ENCODE data around the gene PRDM16. TPM values are rescaled to one million over a fixed set of nuclear protein-coding genes. Genes with fewer than 3 reads are reported as not detected.

The PRDM16 gene
- polyA plus RNA-seq, 1 donor (not counting 4 experiments of a cell fraction or from before 2014, with no cell fraction given): 0.05 TPM

DNA sequence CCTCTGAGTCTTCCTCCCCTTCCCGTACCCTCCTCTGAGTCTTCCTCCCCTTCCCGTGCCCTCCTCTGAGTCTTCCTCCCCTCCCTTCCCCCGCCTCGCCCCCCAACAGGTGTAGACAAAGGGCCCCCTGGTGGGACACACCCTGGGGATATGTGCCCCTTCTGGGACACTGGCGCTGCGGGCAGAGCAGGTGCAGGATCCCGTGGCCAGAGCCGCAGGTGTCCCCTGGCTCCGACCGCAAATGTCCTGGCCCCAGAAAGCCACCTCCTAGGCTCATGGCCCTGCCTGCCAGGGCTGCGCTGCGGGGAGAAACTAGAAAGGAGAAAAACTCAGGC lies 334.0 kb downstream of the PRDM16 start:
- H3K9ac ChIP-seq (ENCODE audit: control insufficient read depth, extremely low read depth, insufficient read depth, low read length): no peak overlapping the region
- dilution Hi-C loops (cut with MboI; ENCODE audit: extremely low pct_ligation_motif_present, low sequenced_read_pairs): loop anchor here (25.0 kb wide), 1 partner anchor 991 kb away; the partner anchor contains the start of gene PEX10
- peaks cover 20% of the 10 kb centered on the region for H3K27me3 ChIP-seq (ENCODE audit: control insufficient read depth, extremely low read depth, insufficient read depth, low read length)
- no peaks in the 10 kb centered on the region for H3K9me1 ChIP-seq (ENCODE audit: control insufficient read depth, extremely low read depth, insufficient read depth, low read length)
- peaks cover 6% of the 10 kb centered on the region for H3K4me1 ChIP-seq (ENCODE audit: control insufficient read depth, extremely low read depth, insufficient read depth, low read length)
- no peaks in the 10 kb centered on the region for H3K9me3 ChIP-seq (ENCODE audit: control insufficient read depth, low read depth, low read length)
- no peak overlapping the region for H2AFZ ChIP-seq (ENCODE audit: control insufficient read depth, low read length)
- no peaks in the 10 kb centered on the region for H4K20me1 ChIP-seq (ENCODE audit: control insufficient read depth, extremely low read depth, insufficient read depth, low read length)
- H3K4me3 ChIP-seq (ENCODE audit: control insufficient read depth in 2 of 3, extremely low read depth in 1 of 3, insufficient read depth in 2 of 3, low read depth in 1 of 3, low read length in 3 of 3): no peak overlapping the region
- H3K79me2 ChIP-seq (ENCODE audit: control insufficient read depth, insufficient read depth, low read length): no peaks in the 10 kb centered on the region
- no peak overlapping the region for H3K4me2 ChIP-seq (ENCODE audit: control insufficient read depth, extremely low read depth, insufficient read depth, low read depth, low read length)
- TF ChIP-seq EZH2 (IDR thresholded peaks at IDR 0.05; ENCODE audit: low read length): no peak
- TF ChIP-seq, protein P1, sequence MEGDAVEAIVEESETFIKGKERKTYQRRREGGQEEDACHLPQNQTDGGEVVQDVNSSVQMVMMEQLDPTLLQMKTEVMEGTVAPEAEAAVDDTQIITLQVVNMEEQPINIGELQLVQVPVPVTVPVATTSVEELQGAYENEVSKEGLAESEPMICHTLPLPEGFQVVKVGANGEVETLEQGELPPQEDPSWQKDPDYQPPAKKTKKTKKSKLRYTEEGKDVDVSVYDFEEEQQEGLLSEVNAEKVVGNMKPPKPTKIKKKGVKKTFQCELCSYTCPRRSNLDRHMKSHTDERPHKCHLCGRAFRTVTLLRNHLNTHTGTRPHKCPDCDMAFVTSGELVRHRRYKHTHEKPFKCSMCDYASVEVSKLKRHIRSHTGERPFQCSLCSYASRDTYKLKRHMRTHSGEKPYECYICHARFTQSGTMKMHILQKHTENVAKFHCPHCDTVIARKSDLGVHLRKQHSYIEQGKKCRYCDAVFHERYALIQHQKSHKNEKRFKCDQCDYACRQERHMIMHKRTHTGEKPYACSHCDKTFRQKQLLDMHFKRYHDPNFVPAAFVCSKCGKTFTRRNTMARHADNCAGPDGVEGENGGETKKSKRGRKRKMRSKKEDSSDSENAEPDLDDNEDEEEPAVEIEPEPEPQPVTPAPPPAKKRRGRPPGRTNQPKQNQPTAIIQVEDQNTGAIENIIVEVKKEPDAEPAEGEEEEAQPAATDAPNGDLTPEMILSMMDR (optimal IDR thresholded peaks at IDR 0.05 in 1 of 3, IDR thresholded peaks at IDR 0.05 in 1 of 3, conservative IDR thresholded peaks at IDR 0.05 in 1 of 3; ENCODE audit: extremely low read depth in 1 of 3, insufficient read depth in 2 of 3, low read length in 3 of 3): no peak
- no peaks in the 10 kb centered on the region for H3K36me3 ChIP-seq (ENCODE audit: control insufficient read depth in 2 of 2, extremely low read depth in 1 of 2, insufficient read depth in 2 of 2, low read length in 2 of 2)
- no peak overlapping the region for H3K27ac ChIP-seq (ENCODE audit: control insufficient read depth, insufficient read depth, low read length)
- FAIRE-seq: no peak
- no peak for DNase-seq (ENCODE audit: low read depth, low spot score)

DNA sequence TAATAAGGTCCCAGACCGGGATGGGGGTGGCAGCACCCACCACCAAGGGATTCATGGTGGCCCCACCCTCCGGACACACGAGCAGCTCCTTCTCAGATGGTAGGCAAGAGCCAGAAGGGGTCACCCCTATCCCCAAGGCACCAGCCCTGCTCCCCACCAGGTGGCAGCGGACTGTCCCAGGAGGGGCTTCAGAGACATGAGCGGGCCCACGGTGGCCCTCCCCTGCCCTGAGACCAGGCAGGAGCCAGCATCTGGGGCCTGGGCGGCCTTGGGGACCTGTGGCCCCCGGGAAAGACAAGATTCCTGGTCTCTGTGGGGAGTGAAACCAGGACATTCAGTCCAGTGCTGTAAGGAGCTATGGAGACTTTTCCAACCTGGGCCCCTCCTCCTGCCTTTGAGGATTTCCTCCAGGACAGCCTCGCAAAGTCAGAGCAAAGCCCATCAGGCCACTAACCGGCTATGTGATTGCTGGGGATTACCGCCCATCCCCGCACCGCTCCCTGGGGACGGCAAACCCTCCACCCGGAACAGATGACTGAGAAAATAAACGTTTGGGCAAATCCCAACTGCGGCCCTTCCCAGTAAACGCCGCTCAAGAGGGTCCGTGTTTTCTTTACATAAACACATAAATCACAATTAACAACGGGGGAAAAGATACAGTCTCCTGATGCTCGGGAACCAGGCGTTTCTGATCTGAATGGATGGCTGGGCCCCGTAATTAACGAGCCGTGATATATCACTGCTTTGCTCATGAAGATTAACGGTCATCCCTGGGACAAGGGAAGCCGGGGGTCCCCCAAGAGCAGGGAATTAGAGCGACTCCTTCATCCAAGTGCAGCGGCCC lies 334.6 kb downstream of the PRDM16 start:
- peaks cover 17% of the 10 kb centered on the region for H3K27me3 ChIP-seq (ENCODE audit: control insufficient read depth, extremely low read depth, insufficient read depth, low read length)
- no peak for DNase-seq (ENCODE audit: low read depth, low spot score)

More for the DNA sequence above, 334.6 kb downstream of the PRDM16 start:
- Histone ChIP-seq H3K79me2 (ENCODE audit: control insufficient read depth, insufficient read depth, low read length) (no peaks in the 10 kb centered on the region), H3K36me3 (ENCODE audit: control insufficient read depth in 2 of 2, extremely low read depth in 1 of 2, insufficient read depth in 2 of 2, low read length in 2 of 2) (no peaks in the 10 kb centered on the region), H3K9me3 (ENCODE audit: control insufficient read depth, low read depth, low read length) (no peaks in the 10 kb centered on the region), H3K4me3 (ENCODE audit: control insufficient read depth in 2 of 3, extremely low read depth in 1 of 3, insufficient read depth in 2 of 3, low read depth in 1 of 3, low read length in 3 of 3) (no peak overlapping the region), H2AFZ (ENCODE audit: control insufficient read depth, low read length) (no peak overlapping the region), H3K9ac (ENCODE audit: control insufficient read depth, extremely low read depth, insufficient read depth, low read length) (no peak overlapping the region), H3K9me1 (ENCODE audit: control insufficient read depth, extremely low read depth, insufficient read depth, low read length) (no peaks in the 10 kb centered on the region), H3K27ac (ENCODE audit: control insufficient read depth, insufficient read depth, low read length) (no peak overlapping the region), H3K4me2 (ENCODE audit: control insufficient read depth, extremely low read depth, insufficient read depth, low read depth, low read length) (no peak overlapping the region), H4K20me1 (ENCODE audit: control insufficient read depth, extremely low read depth, insufficient read depth, low read length) (no peaks in the 10 kb centered on the region), H3K4me1 (ENCODE audit: control insufficient read depth, extremely low read depth, insufficient read depth, low read length) (peaks cover 6% of the 10 kb centered on the region)
- TF ChIP-seq EZH2 (IDR thresholded peaks at IDR 0.05; ENCODE audit: low read length): no peak
- TF ChIP-seq, protein P1 (optimal IDR thresholded peaks at IDR 0.05 in 1 of 3, IDR thresholded peaks at IDR 0.05 in 1 of 3, conservative IDR thresholded peaks at IDR 0.05 in 1 of 3; ENCODE audit: extremely low read depth in 1 of 3, insufficient read depth in 2 of 3, low read length in 3 of 3): peak in 2 of 3 experiments; percentile 6 to 17
- FAIRE-seq: no peak
- dilution Hi-C loops (cut with MboI; ENCODE audit: extremely low pct_ligation_motif_present, low sequenced_read_pairs): loop anchor here (25.0 kb wide), 1 partner anchor 991 kb away; the partner anchor contains the start of gene PEX10
